ENCODE results near the gene SRCIN1.

SRCIN1 gene

GRCh38 chr17:38592487-38592886 lies 13.3 kb downstream of the SRCIN1 start:
- TF ChIP-seq EZH2phosphoT487 (conservative IDR thresholded peaks at IDR 0.05; ENCODE audit: low read length) (no peak), CTCF (IDR thresholded peaks at IDR 0.05; ENCODE audit: insufficient read depth, low read length, poor library complexity, severe bottlenecking) (no peak)
- Histone ChIP-seq H3F3A (ENCODE audit: insufficient read depth) (no peaks in the 10 kb centered on the region), H3K9me3 (ENCODE audit: insufficient read depth, low read length) (no peaks in the 10 kb centered on the region), H3K79me2 (ENCODE audit: insufficient read depth, low read length) (no peaks in the 10 kb centered on the region), H3K9me2 (replicated peaks; ENCODE audit: insufficient read depth, low read length) (no peaks in the 10 kb centered on the region), H3K27me3 (ENCODE audit: low read length) (no peaks in the 10 kb centered on the region), H2AFZ (ENCODE audit: low read depth, low read length, severe bottlenecking) (no peak overlapping the region), H4K20me1 (ENCODE audit: low read depth, low read length) (no peaks in the 10 kb centered on the region), H3K27ac (ENCODE audit: low read depth, low read length) (no peak overlapping the region), H3K4me2 (ENCODE audit: low read depth, low read length, poor library complexity, severe bottlenecking) (no peak overlapping the region), H3K36me3 (ENCODE audit: low read length) (no peaks in the 10 kb centered on the region), H3K4me3 (ENCODE audit: insufficient read depth, low read length, poor library complexity, severe bottlenecking) (no peak overlapping the region), H3K9ac (ENCODE audit: low read length) (no peak overlapping the region)

- no peak overlapping the region for H3K27ac ChIP-seq (ENCODE audit: low read depth, low read length)
Observed at GRCh38 chr17:38591759-38592241, 14.0 kb downstream of the SRCIN1 start.

GRCh38 chr17:38590988-38591758 lies 14.6 kb downstream of the SRCIN1 start:
- TF ChIP-seq EZH2phosphoT487 (conservative IDR thresholded peaks at IDR 0.05; ENCODE audit: low read length): no peak
- no peak for TF ChIP-seq CTCF (IDR thresholded peaks at IDR 0.05; ENCODE audit: insufficient read depth, low read length, poor library complexity, severe bottlenecking)
- Histone ChIP-seq H3K4me2 (ENCODE audit: low read depth, low read length, poor library complexity, severe bottlenecking) (no peak overlapping the region), H3K27ac (ENCODE audit: low read depth, low read length) (no peak overlapping the region), H3K27me3 (ENCODE audit: low read length) (no peaks in the 10 kb centered on the region), H2AFZ (ENCODE audit: low read depth, low read length, severe bottlenecking) (no peak overlapping the region), H4K20me1 (ENCODE audit: low read depth, low read length) (no peaks in the 10 kb centered on the region), H3K79me2 (ENCODE audit: insufficient read depth, low read length) (no peaks in the 10 kb centered on the region), H3K9me2 (replicated peaks; ENCODE audit: insufficient read depth, low read length) (no peaks in the 10 kb centered on the region), H3K9ac (ENCODE audit: low read length) (no peak overlapping the region), H3K9me3 (ENCODE audit: insufficient read depth, low read length) (no peaks in the 10 kb centered on the region), H3K36me3 (ENCODE audit: low read length) (no peaks in the 10 kb centered on the region), H3K4me3 (ENCODE audit: insufficient read depth, low read length, poor library complexity, severe bottlenecking) (no peak overlapping the region), H3F3A (ENCODE audit: insufficient read depth) (no peaks in the 10 kb centered on the region)

More at GRCh38 chr17:38591759-38592241, 14.0 kb downstream of the SRCIN1 start:
- Histone ChIP-seq H3K4me3 (ENCODE audit: insufficient read depth, low read length, poor library complexity, severe bottlenecking) (no peak overlapping the region), H2AFZ (ENCODE audit: low read depth, low read length, severe bottlenecking) (no peak overlapping the region), H3K4me2 (ENCODE audit: low read depth, low read length, poor library complexity, severe bottlenecking) (no peak overlapping the region), H3F3A (ENCODE audit: insufficient read depth) (no peaks in the 10 kb centered on the region), H4K20me1 (ENCODE audit: low read depth, low read length) (no peaks in the 10 kb centered on the region), H3K79me2 (ENCODE audit: insufficient read depth, low read length) (no peaks in the 10 kb centered on the region), H3K9me3 (ENCODE audit: insufficient read depth, low read length) (no peaks in the 10 kb centered on the region), H3K36me3 (ENCODE audit: low read length) (no peaks in the 10 kb centered on the region), H3K27me3 (ENCODE audit: low read length) (no peaks in the 10 kb centered on the region), H3K9me2 (replicated peaks; ENCODE audit: insufficient read depth, low read length) (no peaks in the 10 kb centered on the region), H3K9ac (ENCODE audit: low read length) (no peak overlapping the region)
- TF ChIP-seq EZH2phosphoT487 (conservative IDR thresholded peaks at IDR 0.05; ENCODE audit: low read length): no peak
- no peak for TF ChIP-seq CTCF (IDR thresholded peaks at IDR 0.05; ENCODE audit: insufficient read depth, low read length, poor library complexity, severe bottlenecking)
